HG03060 (cell line): ENCODE data around the gene ZNF451.

Source experiments
- ATAC-seq: cut with Tn5 transposase; IDR thresholded peaks from one replicate; pipeline ENCODE4 v1.9.1; 2021; ENCODE audit warnings: low read depth, moderate number of reproducible peaks; ENCODE audit not compliant: unreplicated experiment

ZNF451 gene

GRCh38 chr6:57147955-57148858 is 58.2 kb downstream of the ZNF451 start:
- ATAC-seq, result no peak

GRCh38 chr6:57158658-57159057 is 68.7 kb downstream of the ZNF451 start:
- no peak for ATAC-seq

- no peak for ATAC-seq
These were observed 69.1 kb downstream of the ZNF451 start for GRCh38 chr6:57159127-57159526.

GRCh38 chr6:57162028-57162427 is 72.0 kb downstream of the ZNF451 start:
- no peak for ATAC-seq

GRCh38 chr6:57162516-57162915 is 72.5 kb downstream of the ZNF451 start:
- ATAC-seq, result no peak

GRCh38 chr6:57163956-57164355 is 74.0 kb downstream of the ZNF451 start:
- no peak for ATAC-seq

- no peak for ATAC-seq
These were observed 75.1 kb downstream of the ZNF451 start for GRCh38 chr6:57165080-57165479.

- peak; percentile 72 for ATAC-seq
These were observed 82.4 kb downstream of the ZNF451 start, which contains the start of gene BAG2 for GRCh38 chr6:57172136-57173055. Gene BAG2 (plus strand): TSS chr6:57172326. CDS start chr6:57172698, 372 bp downstream.

GRCh38 chr6:57173056-57173885 is 83.3 kb downstream of the ZNF451 start:
- ATAC-seq, result no peak

- no peak for ATAC-seq
These were observed 84.0 kb downstream of the ZNF451 start for GRCh38 chr6:57173886-57174510.

GRCh38 chr6:57174511-57174907 is 84.5 kb downstream of the ZNF451 start:
- ATAC-seq, result no peak

GRCh38 chr6:57177545-57178265 is 87.7 kb downstream of the ZNF451 start:
- ATAC-seq, result no peak

- no peak for ATAC-seq
These were observed 90.6 kb downstream of the ZNF451 start for GRCh38 chr6:57180596-57180995.

- no peak for ATAC-seq
These were observed 92.0 kb downstream of the ZNF451 start for GRCh38 chr6:57182017-57182432.

GRCh38 chr6:57183336-57183735 is 93.3 kb downstream of the ZNF451 start:
- no peak for ATAC-seq

GRCh38 chr6:57190140-57190539 is 100.2 kb downstream of the ZNF451 start:
- no peak for ATAC-seq

GRCh38 chr6:57193177-57193576 is 103.2 kb downstream of the ZNF451 start:
- ATAC-seq, result no peak

GRCh38 chr6:57195457-57195856 is 105.5 kb downstream of the ZNF451 start:
- no peak for ATAC-seq

GRCh38 chr6:57198926-57199636 is 109.1 kb downstream of the ZNF451 start:
- no peak for ATAC-seq
